Stimulated activated CD4-positive, alpha-beta T cell treated with anti-CD3 and anti-CD28 coated beads, TNF-alpha, amount 100 ng/mL, for 1 hour (primary cell): ENCODE measurements around the gene EPGN.
"Not testable (repeated sequence)": the region's sequence is repeated elsewhere in the genome, so short reads cannot be mapped to it uniquely, and the experiment has no call there.

Experiments used
- DNase-seq, 3 donors: peaks; one replicate each; pipeline ENCODE4 v3.0.0-alpha.2; 2020; ENCODE audit warnings: low read depth in 3 of 3, low spot score in 1 of 3

The EPGN gene

DNA sequence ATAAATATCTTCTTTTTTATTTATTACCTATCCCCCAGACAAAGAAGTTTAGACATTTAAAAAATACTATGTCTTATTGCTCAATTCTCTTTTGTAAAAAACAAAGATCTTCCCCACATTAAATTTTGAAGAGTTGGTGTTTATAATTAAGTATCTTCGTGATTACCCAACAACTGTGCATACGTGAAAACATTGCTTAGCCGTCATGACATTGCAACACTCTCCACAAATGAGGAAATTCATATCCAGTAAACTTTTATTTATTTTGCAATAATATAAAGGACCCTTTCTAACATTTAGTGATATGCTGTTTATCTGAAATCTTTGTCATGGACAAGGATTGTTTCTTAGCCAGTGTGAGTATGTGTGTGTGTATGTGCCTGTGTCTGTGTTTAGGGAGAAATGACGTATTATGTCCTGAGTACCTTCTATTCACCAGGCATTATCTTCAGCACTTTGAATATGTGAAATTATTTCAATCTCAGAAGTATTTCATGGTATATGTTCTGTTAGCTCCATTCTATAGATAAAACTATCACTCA, 30.6 kb downstream of the EPGN start:
- DNase-seq, result no peak

DNA sequence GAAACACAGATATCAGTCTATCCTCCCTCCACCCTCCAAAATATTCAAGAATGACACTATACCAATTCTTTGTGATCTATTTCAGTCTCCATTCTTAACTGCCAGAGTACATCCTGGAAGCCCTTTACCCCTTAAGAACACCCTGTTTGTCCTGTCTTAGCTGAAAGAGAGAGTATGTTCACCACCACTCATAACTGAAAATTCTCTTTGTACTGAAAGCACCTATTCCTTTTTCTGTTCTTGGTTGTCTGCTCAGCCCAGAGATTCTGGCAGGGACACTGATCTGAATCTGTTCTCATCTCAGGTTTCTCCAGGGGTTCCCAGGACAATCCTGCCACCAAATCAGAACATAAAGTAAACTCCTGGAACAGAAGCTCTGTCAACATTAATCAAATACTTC, 31.2 kb downstream of the EPGN start:
- no peak for DNase-seq

DNA sequence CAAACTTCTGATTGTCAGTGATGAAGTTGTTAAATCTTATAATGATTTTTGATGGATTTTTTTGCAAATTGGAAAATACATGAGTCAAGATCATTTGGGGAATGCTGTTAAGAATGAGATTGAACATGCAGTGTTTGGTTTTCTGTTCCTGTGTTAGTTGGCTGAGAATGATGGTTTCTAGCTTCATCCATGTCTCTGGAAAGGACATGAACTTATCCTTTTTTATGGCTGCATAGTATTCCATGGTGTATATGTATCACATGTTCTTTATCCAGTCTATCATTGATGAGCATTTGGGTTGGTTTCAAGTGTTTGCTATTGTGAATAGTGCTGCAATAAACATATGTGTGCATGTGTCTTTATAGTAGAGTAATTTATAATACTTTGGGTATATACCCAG, 32.2 kb downstream of the EPGN start:
- not testable (repeated sequence) for DNase-seq

DNA sequence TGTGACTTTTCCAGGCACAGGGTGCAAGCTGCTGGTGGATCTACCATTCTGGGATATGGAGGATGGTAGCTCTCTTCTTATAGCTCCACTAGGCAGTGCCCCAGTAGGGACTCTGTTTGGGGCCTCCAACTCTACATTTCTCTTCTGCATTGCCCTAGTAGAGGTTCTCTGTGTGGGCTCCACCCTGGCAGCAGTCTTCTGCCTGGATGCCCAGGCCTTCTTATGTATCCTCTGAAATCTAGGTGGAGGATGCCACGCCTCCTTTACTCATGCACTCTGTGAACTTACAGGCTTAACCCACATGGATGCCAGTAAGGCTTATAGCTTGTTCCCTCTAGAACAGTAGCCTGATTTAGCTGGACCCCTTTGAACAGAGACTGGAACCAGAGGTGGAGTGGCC, 35.8 kb downstream of the EPGN start:
- no peak for DNase-seq

DNA sequence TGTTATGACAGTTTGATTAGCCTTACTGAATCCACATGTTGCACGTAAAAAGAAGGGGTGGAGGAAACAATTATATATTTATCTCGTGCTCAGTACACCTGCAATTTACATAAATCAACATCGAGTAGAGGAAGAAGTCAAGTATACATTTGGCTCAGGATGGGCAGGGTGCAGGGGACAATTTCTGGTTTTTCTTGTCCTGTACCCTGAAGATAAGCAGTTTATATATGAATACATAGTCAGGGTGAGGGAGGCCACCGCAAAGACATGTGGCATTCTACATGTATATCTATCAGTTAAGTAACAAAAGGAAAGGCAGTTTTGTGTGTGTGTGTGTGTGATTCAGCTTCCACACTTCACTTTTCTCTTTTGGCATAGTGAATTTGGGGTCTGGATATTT, 45.6 kb downstream of the EPGN start:
- no peak for DNase-seq

DNA sequence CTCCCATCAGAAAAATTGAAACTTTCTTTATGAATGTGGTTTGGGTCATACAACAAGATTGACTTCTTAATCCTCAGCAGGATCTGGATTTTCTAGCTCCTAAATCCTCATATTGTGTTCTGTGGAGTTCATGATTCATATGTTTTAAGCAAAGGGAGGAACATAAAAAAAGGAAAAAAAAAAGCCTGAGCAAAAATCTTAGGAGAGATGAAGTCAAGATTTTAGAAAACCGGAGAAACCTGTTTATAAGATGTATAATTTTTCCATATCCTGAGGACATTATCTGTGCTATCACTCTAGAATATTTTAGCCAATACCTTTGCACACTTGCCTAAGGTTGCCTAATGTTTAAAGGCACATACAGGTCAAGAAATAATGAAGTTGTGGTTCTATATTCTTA, 49.7 kb downstream of the EPGN start:
- DNase-seq, result no peak

DNA sequence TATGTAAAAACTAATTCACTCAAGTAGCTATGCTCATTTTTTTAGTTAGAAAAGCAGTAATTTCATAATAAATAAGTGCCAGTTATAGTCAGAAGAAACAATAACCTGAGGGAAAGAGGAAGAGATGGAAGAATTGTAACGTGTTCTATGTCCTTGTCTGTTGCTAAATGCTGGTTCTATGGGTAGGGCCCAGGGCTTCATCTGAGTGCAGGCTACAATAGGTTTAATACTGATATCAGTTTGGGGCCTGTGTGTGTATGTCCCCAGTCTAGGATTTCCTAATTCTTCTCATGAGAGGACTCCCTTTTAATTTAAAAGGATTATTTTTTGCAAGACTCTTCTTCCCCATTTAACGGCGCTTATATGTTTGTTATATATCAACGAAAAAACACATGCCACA, 53.4 kb downstream of the EPGN start:
- DNase-seq, result no peak

DNA sequence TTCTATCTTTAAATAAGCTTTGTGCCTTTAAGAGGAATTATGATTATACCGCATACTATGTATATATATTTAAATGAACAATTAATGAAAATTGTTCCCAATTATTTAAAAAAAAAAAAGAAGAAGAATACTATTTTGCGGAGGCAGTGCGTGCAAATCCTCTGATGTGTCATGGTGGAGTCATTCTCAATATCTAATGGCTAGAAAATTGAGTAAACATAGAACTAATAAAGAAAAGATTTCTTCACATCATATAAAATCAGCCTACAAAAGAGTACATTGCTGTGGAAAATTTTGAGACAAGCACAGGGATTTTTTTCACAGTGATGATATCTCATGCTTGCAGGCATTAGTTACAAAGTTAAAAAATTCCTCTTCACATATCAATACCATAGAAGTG, 54.1 kb downstream of the EPGN start:
- DNase-seq, result no peak

DNA sequence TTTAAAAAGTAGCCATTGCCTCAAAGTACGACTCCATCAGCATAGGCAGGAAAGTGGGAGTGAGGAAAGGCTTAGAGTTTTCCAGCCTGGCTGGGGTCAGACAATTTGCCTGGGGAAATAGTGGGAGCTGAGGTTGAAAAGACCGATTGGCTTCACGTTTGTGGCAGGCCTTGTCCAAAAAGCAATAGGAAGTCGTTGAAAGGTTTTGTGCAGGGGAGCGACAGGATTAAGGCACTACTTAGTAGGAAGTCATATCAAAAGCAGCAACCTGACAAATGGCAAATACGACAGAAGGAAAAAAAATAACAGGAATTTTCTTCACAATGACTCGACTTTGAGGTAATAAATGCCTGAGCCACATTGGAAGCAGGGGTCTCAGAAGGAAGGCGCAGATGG, 56.0 kb downstream of the EPGN start:
- no peak for DNase-seq

DNA sequence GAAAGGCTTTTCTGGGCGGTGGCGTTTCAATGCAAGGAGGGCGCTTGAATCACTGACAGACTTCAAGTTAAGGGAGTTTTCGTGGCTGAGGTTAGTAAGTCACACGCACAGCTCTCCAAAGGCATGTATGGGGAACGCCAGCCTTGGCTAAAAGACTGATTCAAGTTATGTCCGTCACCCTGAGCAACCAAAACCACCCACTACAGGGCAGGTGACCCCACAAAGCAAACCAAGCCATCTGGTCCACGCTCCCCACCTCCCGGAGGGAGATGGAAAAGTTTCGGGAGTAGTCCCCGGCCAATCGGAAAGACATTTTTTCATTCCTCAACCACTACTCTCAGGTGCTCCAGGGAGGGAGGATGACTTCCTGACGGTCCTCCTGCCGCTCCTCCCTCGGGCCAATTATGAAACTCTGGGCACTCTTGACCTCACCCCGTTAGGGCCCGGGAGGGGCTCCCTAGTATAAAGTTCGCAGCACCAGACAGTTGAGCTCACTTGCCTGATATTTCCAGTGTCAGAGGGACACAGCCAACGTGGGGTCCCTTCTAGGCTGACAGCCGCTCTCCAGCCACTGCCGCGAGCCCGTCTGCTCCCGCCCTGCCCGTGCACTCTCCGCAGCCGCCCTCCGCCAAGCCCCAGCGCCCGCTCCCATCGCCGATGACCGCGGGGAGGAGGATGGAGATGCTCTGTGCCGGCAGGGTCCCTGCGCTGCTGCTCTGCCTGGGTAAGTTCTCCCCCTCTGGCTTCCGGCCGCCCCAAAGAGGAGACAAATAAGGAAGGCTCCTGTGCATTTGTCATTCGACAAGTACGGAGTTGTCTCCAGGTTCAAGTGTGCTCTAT, 56.6 kb downstream of the EPGN start, which contains the start of gene EREG:
Gene EREG, plus strand, starts transcription at position 494 of the 840 bp plus-strand sequence. Its CDS starts 164 bp downstream, at position 658.
- DNase-seq, result no peak

DNA sequence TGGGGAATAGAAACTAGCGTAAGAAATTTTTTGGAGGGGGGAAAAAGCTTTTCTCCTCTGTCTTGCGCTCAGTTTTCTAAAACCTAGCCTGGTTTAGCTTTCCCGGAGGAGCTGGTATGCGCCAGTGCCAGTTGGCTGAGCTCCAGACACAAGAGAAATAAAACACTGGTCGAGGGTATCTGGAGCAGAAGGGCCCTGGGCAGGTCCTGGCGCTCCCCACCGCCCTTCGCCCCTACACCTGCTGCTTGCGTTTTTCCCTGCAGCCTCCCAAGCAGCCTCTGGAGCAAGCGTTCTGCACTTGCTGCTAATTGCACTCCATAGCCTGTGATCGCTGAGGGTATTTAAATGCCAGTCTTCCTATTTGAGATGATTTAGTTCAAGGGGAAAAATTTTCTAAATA, 57.5 kb downstream of the EPGN start:
- no peak for DNase-seq
